HG03378 (cell line): Measurements from ENCODE around the gene VARS1.

Experiments
- ATAC-seq: cut with Tn5 transposase; IDR thresholded peaks from one replicate; pipeline ENCODE4 v1.9.1; 2021; ENCODE audit warnings: mild to moderate bottlenecking, moderate library complexity; ENCODE audit not compliant: unreplicated experiment

Gene VARS1

GRCh38 chr6:31775633-31776484 is 19.7 kb downstream of the VARS1 start:
- no peak for ATAC-seq

- no peak for ATAC-seq
These were observed 20.4 kb downstream of the VARS1 start for GRCh38 chr6:31775184-31775583.

DNA sequence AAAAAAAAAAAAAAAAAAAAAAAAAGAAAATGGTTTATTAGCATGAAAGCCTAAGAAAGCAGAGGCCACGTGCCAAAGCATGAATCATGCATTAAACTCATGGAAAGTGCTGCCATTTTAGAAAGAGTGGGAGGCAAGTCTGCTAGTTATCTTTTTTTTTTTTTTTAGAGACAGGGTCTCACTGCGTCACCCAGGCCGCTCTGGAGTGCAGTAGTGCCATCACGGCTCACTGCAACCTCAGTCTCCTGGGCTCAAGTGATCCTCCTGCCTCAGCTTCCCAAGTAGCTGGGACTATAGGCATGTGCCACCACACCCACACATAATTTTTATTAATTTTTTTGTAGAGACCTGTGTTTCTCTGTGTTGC is 23.6 kb downstream of the VARS1 start:
- ATAC-seq: no peak

- ATAC-seq: no peak
These were observed 24.7 kb downstream of the VARS1 start for GRCh38 chr6:31770860-31771259.

- no peak for ATAC-seq
These were observed 25.7 kb downstream of the VARS1 start for GRCh38 chr6:31769684-31770371.

GRCh38 chr6:31768363-31769257 is 26.9 kb downstream of the VARS1 start:
- ATAC-seq: no peak

DNA sequence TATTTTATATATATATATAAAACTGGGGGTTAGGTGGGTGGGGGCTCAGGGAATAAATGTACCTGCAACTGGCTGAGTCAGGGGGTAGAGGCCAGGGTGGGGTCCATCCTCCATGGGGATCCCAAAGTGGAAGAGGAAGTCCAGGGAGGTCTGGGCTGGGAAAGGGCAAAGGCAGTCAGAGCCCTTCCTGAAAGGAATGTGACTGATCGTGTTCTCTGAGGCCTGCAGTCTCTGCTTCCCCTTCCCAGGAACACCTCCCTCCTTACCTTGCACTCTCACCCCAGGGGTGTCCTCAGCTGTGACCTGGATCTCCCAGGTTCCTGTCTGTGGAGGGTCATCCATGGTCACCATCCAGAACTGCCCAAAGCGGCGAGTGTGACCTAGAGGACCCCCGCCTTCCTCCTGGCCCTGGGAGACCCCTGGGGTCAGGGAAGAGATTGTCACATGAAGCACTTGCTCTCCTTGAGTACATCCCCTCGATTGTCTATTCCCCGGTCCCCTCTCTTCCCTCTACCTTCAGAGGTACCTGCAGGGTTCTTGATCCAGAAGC is 28.4 kb downstream of the VARS1 start:
- no peak for ATAC-seq

DNA sequence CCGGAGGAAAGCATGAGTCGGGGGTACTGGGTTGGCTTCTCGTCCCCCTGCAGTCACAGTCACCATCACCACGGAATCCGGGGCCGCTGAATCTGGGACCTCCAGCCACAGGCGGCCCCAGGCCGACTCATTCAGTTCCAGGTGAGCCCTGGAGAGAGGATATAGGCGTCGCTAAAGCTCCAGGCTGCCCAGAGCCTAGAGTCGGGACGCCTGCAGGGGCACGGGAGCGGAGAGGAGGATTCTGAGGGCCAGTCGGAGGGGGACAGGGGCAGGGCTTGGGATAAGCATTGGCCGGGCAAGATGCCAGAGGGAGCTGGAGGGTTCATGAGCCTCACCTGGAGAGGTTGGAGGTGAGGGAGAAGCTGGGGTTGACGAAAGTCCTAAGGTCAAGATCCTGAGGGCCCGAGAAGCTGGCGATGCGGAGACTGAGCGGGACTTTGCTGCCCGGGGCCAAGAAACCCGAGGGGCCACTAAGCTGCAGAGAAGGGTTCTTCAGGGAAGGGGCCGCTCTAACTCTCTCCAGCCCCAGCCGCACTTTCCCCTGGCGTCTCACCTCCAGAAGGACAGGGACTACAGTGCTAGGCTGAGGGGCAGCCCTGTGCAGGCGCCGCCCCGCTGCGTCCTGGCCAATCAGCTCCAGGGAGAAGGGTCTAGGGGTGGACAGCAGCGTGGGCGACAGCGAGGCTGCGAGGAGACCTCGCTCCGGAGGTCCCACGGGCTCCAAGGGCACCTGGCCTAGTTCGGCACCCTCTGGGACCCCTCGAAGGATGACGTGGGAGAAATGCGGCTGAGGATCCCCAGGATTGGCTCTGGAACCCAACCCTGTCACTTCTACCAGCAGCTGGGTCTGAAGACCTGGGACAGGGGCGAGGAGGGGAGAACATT is 29.4 kb downstream of the VARS1 start:
- no peak for ATAC-seq

- ATAC-seq: no peak
These were observed 30.0 kb downstream of the VARS1 start for GRCh38 chr6:31765559-31765909.

DNA sequence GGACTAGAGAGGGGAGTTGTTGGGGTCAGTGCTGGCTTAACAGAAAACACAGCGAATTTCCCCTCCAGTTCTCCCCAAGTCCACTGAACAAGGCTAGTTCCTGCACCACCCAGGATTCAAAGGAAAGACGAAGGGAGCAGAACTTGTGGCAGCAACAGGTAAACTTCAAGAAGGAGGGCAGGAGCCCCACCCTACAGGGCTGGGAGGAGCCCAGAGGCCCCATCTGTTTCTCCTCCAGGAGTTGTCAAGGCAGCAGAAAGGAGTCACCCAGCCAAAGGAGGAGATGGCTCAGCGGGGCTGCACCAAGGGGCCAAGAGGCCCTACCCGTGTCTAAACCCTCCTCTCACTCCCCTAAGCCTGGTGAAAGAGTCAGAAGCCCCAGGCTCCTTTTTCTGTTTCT is 31.4 kb downstream of the VARS1 start:
- ATAC-seq: no peak

DNA sequence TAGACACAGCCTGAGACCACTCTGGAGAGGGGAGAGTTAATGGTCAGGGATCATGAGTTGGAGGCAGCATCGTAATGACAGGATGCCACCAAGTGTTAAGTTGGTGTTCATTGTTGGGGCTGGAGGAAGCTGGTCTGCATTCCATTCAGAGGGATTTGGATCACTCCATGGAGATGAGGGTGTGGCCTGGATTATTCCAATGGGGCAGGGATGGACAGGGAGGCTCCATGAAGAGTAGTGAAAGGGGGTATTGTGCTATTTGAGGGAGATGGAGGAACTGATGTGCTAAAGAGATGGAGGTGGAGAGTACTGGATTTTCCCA is 32.0 kb downstream of the VARS1 start:
- no peak for ATAC-seq

DNA sequence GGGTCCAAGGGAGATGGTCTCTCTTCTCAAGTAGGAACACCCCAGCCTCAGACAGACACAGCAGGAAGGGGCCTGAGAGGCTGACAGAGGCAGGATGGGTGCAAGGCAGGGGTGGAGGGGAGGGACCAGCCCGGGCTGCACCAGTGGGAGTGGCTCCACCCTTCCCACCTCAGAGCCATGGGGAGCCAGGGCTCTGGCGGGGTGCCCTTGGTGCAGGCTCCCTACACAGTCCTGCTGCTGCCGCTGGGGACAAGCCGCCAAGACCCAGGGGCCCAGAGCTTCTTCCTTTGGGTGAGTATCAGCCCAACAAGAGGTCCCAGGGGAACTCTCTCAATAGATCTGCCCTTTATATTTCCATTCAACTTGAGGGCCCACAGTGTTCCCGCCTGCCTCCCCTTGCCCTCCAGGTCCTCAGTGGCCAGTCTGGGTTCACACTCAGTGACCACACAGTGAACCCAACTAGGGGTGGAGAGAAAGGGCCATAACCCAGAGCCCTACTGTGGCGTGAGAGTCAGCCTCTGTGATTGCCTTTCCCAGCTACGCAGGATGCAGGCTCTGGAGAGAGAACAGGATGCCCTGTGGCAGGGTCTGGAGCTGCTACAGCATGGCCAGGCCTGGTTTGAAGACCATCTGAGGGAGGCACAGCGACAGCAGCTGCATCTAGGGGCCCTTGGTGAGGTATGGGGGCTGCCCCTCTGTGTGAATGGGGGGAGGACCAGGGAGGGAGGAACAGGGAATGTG is 32.5 kb downstream of the VARS1 start:
- ATAC-seq: no peak

DNA sequence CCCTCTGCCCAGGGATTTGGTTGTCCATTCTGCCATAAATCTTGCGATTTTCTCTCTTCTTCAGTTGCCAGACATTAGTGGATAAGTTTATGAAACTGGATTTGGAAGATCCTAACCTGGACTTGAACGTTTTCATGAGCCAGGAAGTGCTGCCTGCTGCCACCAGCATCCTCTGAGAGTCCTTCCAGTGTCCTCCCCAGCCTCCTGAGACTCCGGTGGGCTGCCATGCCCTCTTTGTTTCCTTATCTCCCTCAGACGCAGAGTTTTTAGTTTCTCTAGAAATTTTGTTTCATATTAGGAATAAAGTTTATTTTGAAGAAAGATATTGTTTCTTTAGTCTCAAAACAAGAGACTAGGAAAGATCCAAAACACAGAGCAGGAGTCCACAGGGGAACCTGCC is 33.2 kb downstream of the VARS1 start, which contains the start of gene SAPCD1:
SAPCD1 (plus strand) TSS at position 301 of the 400 bp plus-strand sequence. CDS start 399 bp downstream, outside the sequence.
- no peak for ATAC-seq

- ATAC-seq: no peak
These were observed 34.2 kb downstream of the VARS1 start for GRCh38 chr6:31761343-31761742.

- no peak for ATAC-seq
These were observed 34.8 kb downstream of the VARS1 start for GRCh38 chr6:31760790-31761189.

- no peak for ATAC-seq
These were observed 37.3 kb downstream of the VARS1 start for GRCh38 chr6:31758281-31758680.

DNA sequence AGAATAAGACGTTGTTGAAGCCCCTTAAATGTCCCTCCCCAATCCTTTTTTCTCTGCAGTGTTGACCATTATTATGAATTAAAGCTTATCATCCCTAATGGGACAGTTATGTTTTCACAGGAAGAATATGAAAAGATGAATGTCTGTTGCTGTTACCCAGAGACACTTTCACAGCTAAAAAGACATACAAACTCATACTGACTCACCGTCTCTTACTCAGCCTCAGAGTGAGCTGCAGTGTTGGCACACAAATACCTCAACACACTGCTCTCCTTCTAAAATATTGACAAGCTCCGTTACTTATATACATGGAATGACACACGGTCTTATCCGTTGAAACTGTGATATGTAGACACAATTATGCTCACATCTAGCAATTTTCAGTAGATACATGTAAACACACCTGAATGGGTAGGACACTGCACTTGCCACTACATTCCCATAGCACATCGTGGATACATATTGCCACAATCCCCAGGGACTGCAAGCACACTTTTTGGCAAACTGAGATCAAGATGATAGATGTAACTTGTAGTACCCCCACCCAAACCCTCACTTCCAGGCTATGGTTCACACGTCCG is 42.7 kb downstream of the VARS1 start:
- ATAC-seq: no peak

DNA sequence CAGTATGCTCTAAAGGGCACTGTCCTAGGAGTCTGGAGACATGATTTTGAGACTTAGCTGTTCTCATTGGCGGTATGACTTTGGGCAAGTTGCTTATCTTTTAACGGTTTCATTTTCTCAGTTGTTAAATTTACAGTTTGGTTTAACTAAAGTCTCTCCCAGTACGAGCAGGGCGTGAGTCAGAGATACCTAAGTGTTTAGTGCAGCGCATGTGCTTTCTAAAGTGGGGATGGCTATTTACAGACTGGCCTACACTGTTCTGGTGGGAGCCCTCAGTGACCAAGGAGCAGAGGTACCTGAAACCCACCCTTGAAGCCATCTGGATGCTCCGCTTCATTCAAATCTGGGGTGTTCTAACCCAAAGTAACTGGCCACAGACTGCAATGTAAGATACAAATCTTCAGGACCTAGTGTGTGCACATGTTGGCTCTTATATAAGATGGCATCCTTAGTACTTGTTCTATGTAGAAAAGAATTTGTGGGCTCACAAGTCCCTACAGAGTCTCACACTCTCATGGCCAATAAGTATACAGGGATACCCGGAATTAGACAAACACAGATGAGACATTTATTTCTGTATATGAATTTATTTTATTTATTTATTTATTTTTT is 45.0 kb downstream of the VARS1 start:
- no peak for ATAC-seq
